ENCODE data around the gene TM6SF1. TPM values are rescaled to one million over a fixed set of nuclear protein-coding genes. Genes with fewer than 3 reads are reported as not detected.
A peak's percentile ranks its signal among the peaks of the same experiment; 100 is the strongest.
"Not testable (repeated sequence)": the region's sequence is repeated elsewhere in the genome, so short reads cannot be mapped to it uniquely, and the experiment has no call there.

Gene TM6SF1
- total and polyA plus RNA-seq, 8 donors: 3.2 to 22.9 (median 4.7) TPM

DNA sequence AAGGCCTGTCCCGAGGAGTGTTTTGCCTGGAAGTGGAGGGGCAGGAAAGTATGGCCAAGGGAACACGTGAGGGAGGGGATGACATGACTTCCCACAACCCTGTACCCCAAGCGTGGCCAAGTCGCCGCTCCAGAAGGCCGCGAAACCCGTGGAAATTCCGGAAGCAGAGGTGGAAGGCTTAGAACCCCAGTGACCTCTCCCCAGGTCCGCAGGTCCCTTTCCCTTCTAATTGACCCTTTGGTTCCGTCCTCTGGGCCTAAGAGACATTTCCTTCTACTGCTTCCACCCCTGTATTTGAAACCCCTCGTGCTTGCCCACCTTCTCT is 39.8 kb upstream of the TM6SF1 start:
- H3K4me1 ChIP-seq: peaks cover 19 to 47% of the 10 kb centered on the region in 2 donors
- H3K9me3 ChIP-seq: peaks cover 0 to 10% of the 10 kb centered on the region in 2 donors
- H3K4me3 ChIP-seq: peak overlapping the region; percentile 89 to 95
- TF ChIP-seq, protein P1, sequence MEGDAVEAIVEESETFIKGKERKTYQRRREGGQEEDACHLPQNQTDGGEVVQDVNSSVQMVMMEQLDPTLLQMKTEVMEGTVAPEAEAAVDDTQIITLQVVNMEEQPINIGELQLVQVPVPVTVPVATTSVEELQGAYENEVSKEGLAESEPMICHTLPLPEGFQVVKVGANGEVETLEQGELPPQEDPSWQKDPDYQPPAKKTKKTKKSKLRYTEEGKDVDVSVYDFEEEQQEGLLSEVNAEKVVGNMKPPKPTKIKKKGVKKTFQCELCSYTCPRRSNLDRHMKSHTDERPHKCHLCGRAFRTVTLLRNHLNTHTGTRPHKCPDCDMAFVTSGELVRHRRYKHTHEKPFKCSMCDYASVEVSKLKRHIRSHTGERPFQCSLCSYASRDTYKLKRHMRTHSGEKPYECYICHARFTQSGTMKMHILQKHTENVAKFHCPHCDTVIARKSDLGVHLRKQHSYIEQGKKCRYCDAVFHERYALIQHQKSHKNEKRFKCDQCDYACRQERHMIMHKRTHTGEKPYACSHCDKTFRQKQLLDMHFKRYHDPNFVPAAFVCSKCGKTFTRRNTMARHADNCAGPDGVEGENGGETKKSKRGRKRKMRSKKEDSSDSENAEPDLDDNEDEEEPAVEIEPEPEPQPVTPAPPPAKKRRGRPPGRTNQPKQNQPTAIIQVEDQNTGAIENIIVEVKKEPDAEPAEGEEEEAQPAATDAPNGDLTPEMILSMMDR (IDR thresholded peaks at IDR 0.05): no peak
- ATAC-seq (no peak), DNase-seq (no peak)
- no peaks in the 10 kb centered on the region for H3K36me3 ChIP-seq
- H3K27me3 ChIP-seq: no peaks in the 10 kb centered on the region
- H3K27ac ChIP-seq: peak overlapping the region; percentile 97 to 98
- intact Hi-C loops (cut with DNase I): no loop called here

DNA sequence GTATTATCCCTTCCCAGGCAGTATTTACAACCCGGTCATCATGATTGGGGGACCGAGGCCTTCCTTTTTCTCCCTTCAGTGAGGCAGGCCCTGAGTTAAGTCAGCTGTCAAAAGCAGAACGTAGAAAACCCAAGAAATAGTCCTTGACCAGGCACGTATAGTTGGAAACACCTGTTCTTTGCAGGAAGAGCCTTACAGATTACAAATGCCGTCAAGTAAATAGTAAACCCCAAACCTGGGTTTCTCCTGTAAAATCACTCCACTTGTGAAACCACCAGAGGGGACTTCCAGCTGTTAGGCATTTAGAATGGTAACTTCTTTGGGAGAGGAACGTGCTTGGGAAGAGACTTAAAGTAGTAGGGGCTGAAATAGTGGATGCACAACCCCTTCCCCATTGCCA is 39.4 kb upstream of the TM6SF1 start:
- Histone ChIP-seq H3K4me1 (peaks cover 19 to 42% of the 10 kb centered on the region in 2 donors), H3K36me3 (no peaks in the 10 kb centered on the region), H3K9me3 (peaks cover 0 to 11% of the 10 kb centered on the region in 2 donors), H3K4me3 (no peak overlapping the region), H3K27me3 (no peaks in the 10 kb centered on the region), H3K27ac (peak overlapping the region; percentile 97 to 98)
- ATAC-seq (no peak), DNase-seq (no peak)
- intact Hi-C loops (cut with DNase I): no loop called here
- TF ChIP-seq, protein P1 (IDR thresholded peaks at IDR 0.05): no peak

DNA sequence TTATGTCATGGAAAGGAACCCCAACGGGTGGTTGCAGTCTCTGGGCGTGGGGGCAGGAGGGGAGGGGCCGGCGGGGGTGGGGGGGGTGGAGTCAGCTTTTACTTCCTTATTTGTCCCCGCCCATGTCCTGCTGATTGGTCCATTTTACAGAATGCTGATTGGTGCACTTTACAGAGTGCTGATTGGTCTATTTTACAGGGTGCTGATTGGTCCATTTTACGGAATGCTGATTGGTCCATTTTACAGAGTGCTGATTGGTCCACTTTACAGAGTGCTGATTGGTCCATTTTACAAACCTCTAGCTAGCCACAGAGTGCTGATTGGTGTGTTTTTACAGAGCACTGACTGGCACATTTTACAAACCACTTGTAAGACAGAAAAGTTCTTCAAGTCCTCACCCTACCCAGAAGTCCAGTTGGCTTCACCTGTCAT is 38.2 kb upstream of the TM6SF1 start:
- H3K4me3 ChIP-seq; H3K27ac ChIP-seq; H3K27me3 ChIP-seq; DNase-seq; H3K36me3 ChIP-seq; intact Hi-C loops (cut with DNase I); ATAC-seq: not testable (repeated sequence)
- Histone ChIP-seq H3K4me1 (peaks cover 13 to 31% of the 10 kb centered on the region in 2 donors), H3K9me3 (peaks cover 5 to 21% of the 10 kb centered on the region in 2 donors)

DNA sequence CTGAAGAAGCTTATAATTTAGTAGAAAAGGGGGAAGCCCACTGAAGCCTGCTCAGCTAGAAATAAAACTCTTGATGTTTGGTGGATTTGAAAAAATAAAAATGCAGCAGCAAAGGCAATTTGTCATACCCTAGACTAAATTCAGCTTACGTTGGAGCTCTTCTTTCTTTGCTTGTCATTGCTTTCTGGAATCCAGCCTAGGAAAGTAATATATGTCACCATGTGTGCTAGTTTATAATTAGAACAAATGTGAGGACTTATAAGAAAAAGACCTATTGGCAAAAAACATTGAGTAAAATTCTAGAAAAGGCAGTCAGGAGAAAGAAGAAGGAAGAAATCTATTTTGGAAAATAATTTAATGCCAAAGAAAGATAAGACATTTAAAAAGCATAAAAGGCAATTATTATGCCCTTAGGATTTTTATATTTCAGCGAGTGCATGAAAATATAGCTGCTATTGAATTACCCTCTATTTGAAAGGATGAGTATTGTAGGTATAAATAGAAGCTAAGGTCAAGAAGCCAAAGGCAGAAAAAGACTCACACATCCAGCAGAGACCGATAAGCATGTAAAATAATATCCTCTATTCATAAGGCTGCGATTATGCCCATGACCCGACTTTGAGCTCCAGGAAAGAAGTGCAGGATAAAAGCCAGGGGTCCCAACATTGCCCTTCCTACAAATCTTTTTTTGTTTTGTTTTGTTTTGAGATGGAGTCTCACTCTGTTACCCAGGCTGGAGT is 29.8 kb upstream of the TM6SF1 start:
- no peak for ATAC-seq
- H3K36me3 ChIP-seq: no peaks in the 10 kb centered on the region
- no peak for DNase-seq
- TF ChIP-seq, protein P1 (IDR thresholded peaks at IDR 0.05): no peak
- H3K4me3 ChIP-seq: no peak overlapping the region
- intact Hi-C loops (cut with DNase I): no loop called here
- H3K4me1 ChIP-seq: no peaks in the 10 kb centered on the region
- peaks cover 4 to 35% of the 10 kb centered on the region in 2 donors for H3K27me3 ChIP-seq
- no peak overlapping the region for H3K27ac ChIP-seq
- peaks cover 5 to 13% of the 10 kb centered on the region in 2 donors for H3K9me3 ChIP-seq

DNA sequence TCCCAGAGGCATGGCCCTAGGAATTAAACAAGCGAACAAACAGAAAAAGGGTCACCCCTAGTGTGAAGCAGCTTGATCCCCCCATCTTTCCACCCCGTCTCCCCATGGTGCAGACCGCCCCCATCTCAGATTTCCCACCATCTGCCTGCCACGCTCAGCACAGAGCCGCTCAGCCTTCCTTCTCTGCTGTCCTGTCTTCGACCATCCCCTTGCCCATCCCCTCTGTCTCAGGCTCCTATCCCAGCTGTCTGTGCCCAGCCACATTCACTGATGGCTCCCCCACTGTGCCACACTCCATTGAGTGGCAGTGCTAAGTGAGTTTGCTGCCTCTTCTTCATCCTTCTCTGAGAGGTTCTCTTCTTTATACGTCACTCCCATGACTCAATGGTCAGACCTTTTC is 28.7 kb upstream of the TM6SF1 start:
- ATAC-seq (no peak), DNase-seq (no peak)
- H3K4me1 ChIP-seq: no peaks in the 10 kb centered on the region
- intact Hi-C loops (cut with DNase I): no loop called here
- H3K4me3 ChIP-seq: no peak overlapping the region
- no peaks in the 10 kb centered on the region for H3K36me3 ChIP-seq
- H3K9me3 ChIP-seq: peaks cover under 1 to 6% of the 10 kb centered on the region in 2 donors
- H3K27ac ChIP-seq: no peak overlapping the region
- peaks cover 4 to 35% of the 10 kb centered on the region in 2 donors for H3K27me3 ChIP-seq
- TF ChIP-seq, protein P1 (IDR thresholded peaks at IDR 0.05): no peak
